NB4 (cell line): Measurements from ENCODE around the gene CNOT6.
A peak's percentile ranks its signal among the peaks of the same experiment; 100 is the strongest.

Experiments used
- DNase-seq: peaks from one replicate; pipeline ENCODE4 v3.0.0; 2010; ENCODE audit warnings: low read depth
- H3K4me3 ChIP-seq: one replicate; pipeline ENCODE4 v1.5.1; 2011; ENCODE audit warnings: mild to moderate bottlenecking, low read depth, low read length, moderate library complexity
- CTCF ChIP-seq: IDR thresholded peaks from one replicate; pipeline ENCODE4 v1.5.1; 2012; ENCODE audit warnings: low read depth, low read length
- MAX ChIP-seq: IDR thresholded peaks from 2 replicates; pipeline ENCODE4 v1.6.1; 2011; ENCODE audit warnings: low read depth, low read length
- MYC ChIP-seq: IDR thresholded peaks from 2 replicates; pipeline ENCODE4 v1.6.1; 2011; ENCODE audit warnings: low read depth, low read length
- POLR2A ChIP-seq: IDR thresholded peaks from 2 replicates; pipeline ENCODE4 v1.6.1; 2011; ENCODE audit warnings: mild to moderate bottlenecking; ENCODE audit not compliant: insufficient read length; ENCODE audit errors: extremely low read depth

Gene CNOT6

GRCh38 chr5:180600554-180601041, 106.4 kb downstream of the CNOT6 start:
- no peak for DNase-seq
- TF ChIP-seq POLR2A (no peak), MYC (no peak), MAX (no peak), CTCF (no peak)
- H3K4me3 ChIP-seq = no peak overlapping the region

- DNase-seq = no peak
- H3K4me3 ChIP-seq = no peak overlapping the region
- no peak for TF ChIP-seq MYC
- TF ChIP-seq CTCF = no peak
- TF ChIP-seq MAX = no peak
- TF ChIP-seq POLR2A = no peak
Measured at GRCh38 chr5:180601591-180602480, 107.7 kb downstream of the CNOT6 start.

GRCh38 chr5:180602481-180603075, 108.4 kb downstream of the CNOT6 start:
- no peak overlapping the region for H3K4me3 ChIP-seq
- no peak for DNase-seq
- no peak for TF ChIP-seq CTCF

GRCh38 chr5:180603076-180603594, 109.0 kb downstream of the CNOT6 start:
- TF ChIP-seq POLR2A (no peak), MYC (no peak)
- H3K4me3 ChIP-seq = no peak overlapping the region
- DNase-seq = no peak

- no peak overlapping the region for H3K4me3 ChIP-seq
- no peak for DNase-seq
- TF ChIP-seq CTCF = no peak
- no peak for TF ChIP-seq POLR2A
- TF ChIP-seq MAX = no peak
- TF ChIP-seq MYC = no peak
Measured at GRCh38 chr5:180604271-180604670, 110.1 kb downstream of the CNOT6 start.

- H3K4me3 ChIP-seq = no peak overlapping the region
- TF ChIP-seq POLR2A = no peak
- TF ChIP-seq CTCF = peak; percentile 80
- peak; percentile 56; the same call in 1 of the 2 replicates for TF ChIP-seq MYC
- peak; percentile 76 for DNase-seq
Measured at GRCh38 chr5:180605554-180606214, 111.5 kb downstream of the CNOT6 start.
